Measurements from ENCODE around the gene CCDC146.

The CCDC146 gene

GRCh38 chr7:77276120-77276519 lies 153.7 kb downstream of the CCDC146 start:
- Histone ChIP-seq H3K79me2 (ENCODE audit: control insufficient read depth, insufficient read depth, low read length) (no peaks in the 10 kb centered on the region), H3K4ac (ENCODE audit: low read depth, low read length) (no peak overlapping the region), H3K27me3 (ENCODE audit: insufficient read depth, low read length, poor library complexity) (no peaks in the 10 kb centered on the region), H3K56ac (ENCODE audit: low read length) (no peak overlapping the region), H3K18ac (ENCODE audit: low read length) (no peak overlapping the region), H3K36me3 (ENCODE audit: control insufficient read depth, insufficient read depth, low read length) (no peaks in the 10 kb centered on the region), H2AK5ac (ENCODE audit: low read length) (no peak overlapping the region), H3K23ac (ENCODE audit: low read length) (no peak overlapping the region), H3K9ac (ENCODE audit: low read length) (no peak overlapping the region), H2BK120ac (ENCODE audit: low read depth, low read length) (no peak overlapping the region), H3K27ac (ENCODE audit: low read depth, low read length) (no peak overlapping the region), H4K5ac (ENCODE audit: low read length) (no peak overlapping the region), H3K4me2 (ENCODE audit: low read length) (no peak overlapping the region), H4K8ac (ENCODE audit: low read depth, low read length) (no peak overlapping the region), H2BK5ac (ENCODE audit: low read length) (no peak overlapping the region), H3K4me3 (ENCODE audit: low read length) (no peak overlapping the region), H2BK15ac (replicated peaks; ENCODE audit: low read depth) (no peak overlapping the region), H3K4me1 (ENCODE audit: control insufficient read depth, low read depth, low read length) (no peaks in the 10 kb centered on the region), H3K79me1 (ENCODE audit: low read length) (no peaks in the 10 kb centered on the region)
- no CpG with 5 or more reads among the region's 4 CpGs for WGBS (ENCODE audit: extremely low coverage, insufficient coverage, low lambda C conversion rate)
- no peak for DNase-seq

DNA sequence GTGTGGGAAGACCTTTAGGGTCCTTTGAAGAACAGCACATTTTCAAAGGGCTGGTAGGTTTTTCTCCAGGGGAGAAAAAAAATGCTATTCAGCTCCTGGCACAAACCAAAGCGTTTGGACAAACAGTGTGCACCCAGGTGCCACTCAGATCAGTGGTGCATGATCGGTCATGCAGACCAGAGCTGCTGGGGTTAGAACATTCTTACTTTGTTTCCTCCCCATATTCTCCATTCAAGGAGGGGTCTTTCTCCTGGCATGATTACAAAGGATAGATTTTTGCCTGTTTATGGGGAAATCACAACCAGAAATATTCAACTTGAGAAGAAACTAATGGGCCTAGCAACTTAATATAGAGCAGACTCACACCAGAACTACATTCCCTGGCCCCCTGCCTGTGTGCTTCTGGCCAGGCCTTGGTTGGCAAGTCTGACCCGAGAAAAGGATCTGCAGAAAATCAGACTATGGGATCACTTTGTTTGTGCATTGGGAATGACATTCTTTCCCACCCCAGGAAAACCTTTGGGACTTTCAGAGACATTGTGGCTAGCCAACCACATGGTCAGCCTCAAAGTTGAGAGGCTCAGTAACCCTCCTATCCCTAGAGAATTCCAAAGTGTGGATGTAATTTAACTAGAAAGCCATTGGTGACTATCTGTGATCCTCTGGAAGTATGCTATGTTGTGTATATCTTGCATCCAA lies 159.5 kb downstream of the CCDC146 start:
- no peaks in the 10 kb centered on the region for H3K79me1 ChIP-seq (ENCODE audit: low read length)
- H3K27ac ChIP-seq (ENCODE audit: low read depth, low read length), result no peak overlapping the region
- no peak overlapping the region for H3K23ac ChIP-seq (ENCODE audit: low read length)
- no peak overlapping the region for H3K56ac ChIP-seq (ENCODE audit: low read length)
- H3K36me3 ChIP-seq (ENCODE audit: control insufficient read depth, insufficient read depth, low read length), result no peaks in the 10 kb centered on the region
- DNase-seq, result peak; percentile 4
- no peaks in the 10 kb centered on the region for H3K4me1 ChIP-seq (ENCODE audit: control insufficient read depth, low read depth, low read length)
- no peak overlapping the region for H2AK5ac ChIP-seq (ENCODE audit: low read length)
- WGBS (ENCODE audit: extremely low coverage, insufficient coverage, low lambda C conversion rate), result no CpG with 5 or more reads among the region's 3 CpGs
- H4K8ac ChIP-seq (ENCODE audit: low read depth, low read length), result no peak overlapping the region
- no peak overlapping the region for H3K4me3 ChIP-seq (ENCODE audit: low read length)
- H3K4ac ChIP-seq (ENCODE audit: low read depth, low read length), result no peak overlapping the region
- H3K9ac ChIP-seq (ENCODE audit: low read length), result no peak overlapping the region
- no peak overlapping the region for H4K5ac ChIP-seq (ENCODE audit: low read length)
- no peaks in the 10 kb centered on the region for H3K79me2 ChIP-seq (ENCODE audit: control insufficient read depth, insufficient read depth, low read length)
- no peaks in the 10 kb centered on the region for H3K27me3 ChIP-seq (ENCODE audit: insufficient read depth, low read length, poor library complexity)
- no peak overlapping the region for H3K4me2 ChIP-seq (ENCODE audit: low read length)
- no peak overlapping the region for H2BK15ac ChIP-seq (replicated peaks; ENCODE audit: low read depth)
- no peak overlapping the region for H2BK120ac ChIP-seq (ENCODE audit: low read depth, low read length)
- H3K18ac ChIP-seq (ENCODE audit: low read length), result no peak overlapping the region
- no peak overlapping the region for H2BK5ac ChIP-seq (ENCODE audit: low read length)

GRCh38 chr7:77282897-77283296 lies 160.5 kb downstream of the CCDC146 start:
- no peak for DNase-seq
- no peaks in the 10 kb centered on the region for H3K27me3 ChIP-seq (ENCODE audit: insufficient read depth, low read length, poor library complexity)
- no peaks in the 10 kb centered on the region for H3K36me3 ChIP-seq (ENCODE audit: control insufficient read depth, insufficient read depth, low read length)
- H2BK5ac ChIP-seq (ENCODE audit: low read length), result no peak overlapping the region
- H4K8ac ChIP-seq (ENCODE audit: low read depth, low read length), result no peak overlapping the region
- H3K4me1 ChIP-seq (ENCODE audit: control insufficient read depth, low read depth, low read length), result no peaks in the 10 kb centered on the region
- no CpG with 5 or more reads among the region's 1 CpG for WGBS (ENCODE audit: extremely low coverage, insufficient coverage, low lambda C conversion rate)
- H3K56ac ChIP-seq (ENCODE audit: low read length), result no peak overlapping the region
- H4K5ac ChIP-seq (ENCODE audit: low read length), result no peak overlapping the region
- H3K9ac ChIP-seq (ENCODE audit: low read length), result no peak overlapping the region
- H3K27ac ChIP-seq (ENCODE audit: low read depth, low read length), result no peak overlapping the region
- H3K4me3 ChIP-seq (ENCODE audit: low read length), result no peak overlapping the region
- no peak overlapping the region for H2BK120ac ChIP-seq (ENCODE audit: low read depth, low read length)
- H3K4me2 ChIP-seq (ENCODE audit: low read length), result no peak overlapping the region
- no peaks in the 10 kb centered on the region for H3K79me2 ChIP-seq (ENCODE audit: control insufficient read depth, insufficient read depth, low read length)
- no peak overlapping the region for H3K4ac ChIP-seq (ENCODE audit: low read depth, low read length)
- H3K18ac ChIP-seq (ENCODE audit: low read length), result no peak overlapping the region
- H2BK15ac ChIP-seq (replicated peaks; ENCODE audit: low read depth), result no peak overlapping the region
- no peaks in the 10 kb centered on the region for H3K79me1 ChIP-seq (ENCODE audit: low read length)
- H2AK5ac ChIP-seq (ENCODE audit: low read length), result no peak overlapping the region
- H3K23ac ChIP-seq (ENCODE audit: low read length), result no peak overlapping the region

GRCh38 chr7:77284005-77284404 lies 161.6 kb downstream of the CCDC146 start:
- Histone ChIP-seq H2BK15ac (replicated peaks; ENCODE audit: low read depth) (no peak overlapping the region), H3K23ac (ENCODE audit: low read length) (no peak overlapping the region), H3K18ac (ENCODE audit: low read length) (no peak overlapping the region), H3K56ac (ENCODE audit: low read length) (no peak overlapping the region), H3K79me1 (ENCODE audit: low read length) (no peaks in the 10 kb centered on the region), H3K27me3 (ENCODE audit: insufficient read depth, low read length, poor library complexity) (no peaks in the 10 kb centered on the region), H3K4me1 (ENCODE audit: control insufficient read depth, low read depth, low read length) (no peaks in the 10 kb centered on the region), H4K5ac (ENCODE audit: low read length) (no peak overlapping the region), H2BK120ac (ENCODE audit: low read depth, low read length) (no peak overlapping the region), H2BK5ac (ENCODE audit: low read length) (no peak overlapping the region), H4K8ac (ENCODE audit: low read depth, low read length) (no peak overlapping the region), H3K4me2 (ENCODE audit: low read length) (no peak overlapping the region), H3K4me3 (ENCODE audit: low read length) (no peak overlapping the region), H3K9ac (ENCODE audit: low read length) (no peak overlapping the region), H3K79me2 (ENCODE audit: control insufficient read depth, insufficient read depth, low read length) (no peaks in the 10 kb centered on the region), H3K27ac (ENCODE audit: low read depth, low read length) (no peak overlapping the region), H3K4ac (ENCODE audit: low read depth, low read length) (no peak overlapping the region), H3K36me3 (ENCODE audit: control insufficient read depth, insufficient read depth, low read length) (no peaks in the 10 kb centered on the region), H2AK5ac (ENCODE audit: low read length) (no peak overlapping the region)
- DNase-seq, result no peak
- no CpG with 5 or more reads among the region's 4 CpGs for WGBS (ENCODE audit: extremely low coverage, insufficient coverage, low lambda C conversion rate)

GRCh38 chr7:77284616-77285015 lies 162.2 kb downstream of the CCDC146 start:
- no peaks in the 10 kb centered on the region for H3K27me3 ChIP-seq (ENCODE audit: insufficient read depth, low read length, poor library complexity)
- no peak overlapping the region for H4K5ac ChIP-seq (ENCODE audit: low read length)
- no peaks in the 10 kb centered on the region for H3K36me3 ChIP-seq (ENCODE audit: control insufficient read depth, insufficient read depth, low read length)
- no peak overlapping the region for H3K9ac ChIP-seq (ENCODE audit: low read length)
- H2AK5ac ChIP-seq (ENCODE audit: low read length), result no peak overlapping the region
- H3K79me1 ChIP-seq (ENCODE audit: low read length), result no peaks in the 10 kb centered on the region
- no peak overlapping the region for H3K4me3 ChIP-seq (ENCODE audit: low read length)
- no peak overlapping the region for H3K18ac ChIP-seq (ENCODE audit: low read length)
- no peak overlapping the region for H2BK120ac ChIP-seq (ENCODE audit: low read depth, low read length)
- H4K8ac ChIP-seq (ENCODE audit: low read depth, low read length), result no peak overlapping the region
- H3K4me1 ChIP-seq (ENCODE audit: control insufficient read depth, low read depth, low read length), result no peaks in the 10 kb centered on the region
- no peak for DNase-seq
- H3K27ac ChIP-seq (ENCODE audit: low read depth, low read length), result no peak overlapping the region
- no peak overlapping the region for H2BK5ac ChIP-seq (ENCODE audit: low read length)
- no peak overlapping the region for H3K4me2 ChIP-seq (ENCODE audit: low read length)
- H3K56ac ChIP-seq (ENCODE audit: low read length), result no peak overlapping the region
- H3K4ac ChIP-seq (ENCODE audit: low read depth, low read length), result no peak overlapping the region
- no CpG with 5 or more reads among the region's 2 CpGs for WGBS (ENCODE audit: extremely low coverage, insufficient coverage, low lambda C conversion rate)
- H3K23ac ChIP-seq (ENCODE audit: low read length), result no peak overlapping the region
- H2BK15ac ChIP-seq (replicated peaks; ENCODE audit: low read depth), result no peak overlapping the region
- H3K79me2 ChIP-seq (ENCODE audit: control insufficient read depth, insufficient read depth, low read length), result no peaks in the 10 kb centered on the region
